ENCODE data around the gene ACTG1.

ACTG1 gene

DNA sequence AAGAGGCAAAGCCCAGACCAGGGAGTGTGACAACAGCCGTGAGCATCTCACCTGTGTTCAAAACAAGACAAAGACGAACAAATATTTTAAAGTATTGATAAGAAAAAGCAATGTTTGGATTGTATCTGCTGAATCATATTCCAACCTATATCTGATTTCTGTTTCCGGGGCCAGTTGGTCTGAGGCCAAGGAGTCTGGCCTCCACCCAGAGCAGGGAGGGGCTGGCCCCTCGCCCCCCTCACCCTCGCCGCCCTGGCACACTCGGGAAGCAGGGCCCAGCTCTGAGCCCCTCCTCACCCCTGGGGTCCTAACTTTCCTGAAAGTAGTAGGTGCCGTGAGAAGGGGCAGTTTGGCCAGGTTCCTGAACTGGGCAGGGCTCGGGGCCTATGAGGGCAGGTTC lies 48.0 kb downstream of the ACTG1 start:
- DNase-seq (ENCODE audit: low read depth) = no peak

DNA sequence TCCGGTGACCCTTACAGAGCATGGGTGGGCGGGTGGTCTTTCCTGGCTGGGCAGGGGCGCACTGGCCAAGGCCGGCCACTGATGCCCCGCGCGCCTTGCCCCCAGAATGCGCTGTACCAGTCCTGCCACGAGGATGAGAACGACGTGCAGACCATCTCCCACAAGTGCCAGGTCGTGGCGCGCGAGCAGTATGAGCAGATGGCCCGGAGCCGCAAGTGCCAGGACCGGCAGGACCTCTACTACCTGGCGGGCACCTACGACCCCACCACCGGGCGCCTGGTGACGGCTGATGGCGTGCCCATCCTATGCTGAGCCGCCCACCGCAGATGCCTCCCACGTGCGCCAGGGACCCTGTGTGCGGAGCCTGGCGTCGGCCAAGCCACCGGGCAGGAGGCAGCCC lies 49.1 kb downstream of the ACTG1 start:
- DNase-seq (ENCODE audit: low read depth) = no peak

DNA sequence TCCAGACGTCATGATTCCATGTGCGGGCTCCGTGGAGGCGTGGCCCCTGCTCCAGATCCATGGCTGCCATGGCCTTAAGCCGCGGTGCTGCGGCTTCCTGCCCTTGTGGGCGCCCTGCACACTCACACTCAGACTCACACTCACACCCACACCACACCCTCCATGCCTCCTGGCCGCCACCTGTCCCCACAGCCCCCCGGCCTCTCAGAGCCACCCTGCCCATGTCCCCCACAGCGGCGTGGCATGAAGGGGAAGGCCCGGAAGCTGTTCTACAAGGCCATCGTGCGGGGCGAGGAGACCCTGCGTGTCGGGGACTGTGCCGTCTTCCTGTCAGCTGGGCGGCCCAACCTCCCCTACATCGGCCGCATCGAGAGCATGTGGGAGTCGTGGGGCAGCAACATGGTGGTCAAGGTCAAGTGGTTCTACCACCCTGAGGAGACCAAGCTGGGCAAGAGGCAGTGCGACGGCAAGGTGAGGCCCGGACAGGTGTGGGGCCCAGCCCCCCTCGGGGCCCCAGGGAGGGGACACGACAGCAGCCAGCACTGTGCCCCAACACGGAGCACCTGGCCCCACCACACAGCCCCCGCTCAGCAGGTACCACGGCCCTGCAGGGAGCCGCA lies 50.0 kb downstream of the ACTG1 start:
- DNase-seq (ENCODE audit: low read depth) = no peak

DNA sequence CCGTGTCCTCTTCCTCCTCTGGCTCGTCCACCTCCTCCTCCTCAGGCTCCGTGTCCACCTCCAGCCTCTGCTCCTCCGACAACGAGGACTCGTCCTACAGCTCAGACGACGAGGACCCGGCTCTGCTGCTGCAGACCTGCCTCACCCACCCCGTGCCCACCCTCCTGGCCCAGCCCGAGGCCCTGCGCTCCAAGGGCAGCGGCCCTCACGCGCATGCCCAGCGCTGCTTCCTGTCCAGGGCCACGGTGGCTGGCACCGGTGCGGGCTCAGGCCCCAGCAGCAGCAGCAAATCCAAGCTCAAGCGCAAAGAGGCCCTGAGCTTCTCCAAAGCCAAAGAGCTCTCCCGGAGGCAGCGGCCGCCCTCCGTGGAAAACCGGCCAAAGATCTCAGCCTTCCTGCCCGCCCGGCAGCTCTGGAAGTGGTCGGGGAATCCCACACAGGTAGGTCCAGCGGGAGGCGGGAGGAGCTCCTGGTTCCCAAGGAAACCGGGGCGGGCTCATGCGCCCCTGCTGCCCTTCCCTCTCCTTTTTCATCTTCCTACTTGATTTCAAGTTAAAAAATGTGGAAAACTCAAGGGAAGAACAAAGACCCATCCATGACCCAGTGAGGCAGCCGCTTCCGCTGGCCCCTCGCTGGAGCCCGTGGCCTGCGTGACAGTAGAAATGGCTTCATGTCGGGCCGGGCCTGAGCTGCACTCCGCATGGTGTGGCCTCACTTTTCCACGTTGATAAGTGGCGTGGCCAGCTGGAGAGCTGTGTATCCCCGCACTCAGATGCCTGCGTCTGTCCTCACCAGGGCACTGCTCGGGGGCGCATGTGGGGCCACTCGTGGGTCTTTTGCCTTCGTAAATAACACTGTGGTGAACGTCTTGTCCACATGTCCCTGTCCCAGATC lies 50.7 kb downstream of the ACTG1 start:
- DNase-seq (ENCODE audit: low read depth) = no peak

DNA sequence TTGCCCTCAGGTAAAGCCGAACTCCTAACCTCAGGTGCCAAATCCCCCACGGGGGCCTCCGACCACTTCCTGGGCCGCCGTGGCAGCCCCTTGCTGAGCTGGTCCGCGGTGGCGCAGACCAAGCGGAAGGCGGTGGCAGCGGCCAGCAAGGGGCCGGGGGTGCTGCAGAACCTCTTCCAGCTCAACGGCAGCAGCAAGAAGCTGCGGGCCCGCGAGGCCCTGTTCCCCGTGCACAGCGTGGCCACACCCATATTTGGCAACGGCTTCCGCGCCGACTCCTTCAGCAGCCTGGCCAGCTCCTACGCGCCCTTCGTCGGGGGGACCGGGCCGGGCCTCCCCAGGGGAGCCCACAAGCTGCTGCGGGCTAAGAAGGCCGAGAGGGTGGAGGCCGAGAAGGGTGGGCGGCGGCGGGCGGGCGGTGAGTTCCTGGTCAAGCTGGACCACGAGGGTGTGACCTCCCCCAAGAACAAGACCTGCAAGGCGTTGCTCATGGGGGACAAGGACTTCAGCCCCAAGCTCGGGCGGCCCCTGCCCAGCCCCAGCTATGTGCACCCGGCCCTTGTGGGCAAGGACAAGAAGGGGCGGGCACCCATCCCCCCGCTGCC lies 51.6 kb downstream of the ACTG1 start:
- no peak for DNase-seq (ENCODE audit: low read depth)

All from stimulated activated CD8-positive, alpha-beta memory T cell treated with anti-CD3 and anti-CD28 coated beads, Interleukin-7, amount 100 ng/mL, for 24 hours (primary cell).